ENCODE measurements around the gene CYP3A7. TPM values are rescaled to one million over a fixed set of nuclear protein-coding genes. Genes with fewer than 3 reads are reported as not detected.

Gene CYP3A7
- total RNA-seq, 1 experiment from 2014 or later: not detected

DNA sequence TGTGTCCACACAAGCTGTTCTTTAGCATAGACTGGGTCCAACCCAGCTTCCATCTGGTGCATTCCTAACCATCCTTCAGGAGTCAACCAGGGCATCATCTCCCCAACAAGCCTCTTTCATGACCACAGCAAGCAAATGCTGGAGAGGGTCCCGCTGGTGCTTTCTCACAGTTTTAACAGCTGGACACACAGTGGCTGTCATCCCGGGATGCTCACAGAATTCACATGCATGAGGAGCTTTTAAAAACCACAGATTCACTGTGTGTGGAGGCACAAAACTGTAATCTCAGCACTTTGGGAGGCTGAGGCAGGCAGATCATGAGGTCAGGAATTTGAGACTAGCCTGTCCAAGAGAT, 6.4 kb upstream of the CYP3A7 start:
- Mint-ChIP-seq H3K4me1 (peaks cover 0 to 26% of the 10 kb centered on the region in 2 experiments; a peak in 3 of 4 replicates), H3K4me3 (no peak overlapping the region), H3K36me3 (ENCODE audit: insufficient read depth in 1 of 3, low read depth in 3 of 3) (no peaks in the 10 kb centered on the region; a peak in 1 of 7 replicates), H3K27me3 (ENCODE audit: low read depth) (peaks cover 11% of the 10 kb centered on the region), H3K9me3 (peaks cover 2 to 3% of the 10 kb centered on the region in 2 experiments; a peak in 2 of 5 replicates), H3K27ac (no peak overlapping the region)
- peaks cover 4% of the 10 kb centered on the region; the same call in 1 of the 2 replicates for H3K4me1 ChIP-seq (ENCODE audit: insufficient read depth, low read length)
- no peaks in the 10 kb centered on the region for H3K23me2 ChIP-seq (ENCODE audit: insufficient read length, low read depth, low read length, poor library complexity, severe bottlenecking)
- no peak overlapping the region for H2AFZ ChIP-seq (ENCODE audit: low read length)
- H3K4me2 ChIP-seq (ENCODE audit: insufficient read depth, insufficient read length, low read length): no peak overlapping the region
- no peak overlapping the region for H4K8ac ChIP-seq (replicated peaks; ENCODE audit: insufficient read length, low read depth, low read length)
- H3K23ac ChIP-seq (ENCODE audit: insufficient read length, low read depth, low read length): no peak overlapping the region
- H4K20me1 ChIP-seq (ENCODE audit: control insufficient read depth, insufficient read depth, insufficient read length): no peaks in the 10 kb centered on the region
- H3K27me3 ChIP-seq (ENCODE audit: insufficient read depth, low read length): no peaks in the 10 kb centered on the region
- TF ChIP-seq, protein P1, sequence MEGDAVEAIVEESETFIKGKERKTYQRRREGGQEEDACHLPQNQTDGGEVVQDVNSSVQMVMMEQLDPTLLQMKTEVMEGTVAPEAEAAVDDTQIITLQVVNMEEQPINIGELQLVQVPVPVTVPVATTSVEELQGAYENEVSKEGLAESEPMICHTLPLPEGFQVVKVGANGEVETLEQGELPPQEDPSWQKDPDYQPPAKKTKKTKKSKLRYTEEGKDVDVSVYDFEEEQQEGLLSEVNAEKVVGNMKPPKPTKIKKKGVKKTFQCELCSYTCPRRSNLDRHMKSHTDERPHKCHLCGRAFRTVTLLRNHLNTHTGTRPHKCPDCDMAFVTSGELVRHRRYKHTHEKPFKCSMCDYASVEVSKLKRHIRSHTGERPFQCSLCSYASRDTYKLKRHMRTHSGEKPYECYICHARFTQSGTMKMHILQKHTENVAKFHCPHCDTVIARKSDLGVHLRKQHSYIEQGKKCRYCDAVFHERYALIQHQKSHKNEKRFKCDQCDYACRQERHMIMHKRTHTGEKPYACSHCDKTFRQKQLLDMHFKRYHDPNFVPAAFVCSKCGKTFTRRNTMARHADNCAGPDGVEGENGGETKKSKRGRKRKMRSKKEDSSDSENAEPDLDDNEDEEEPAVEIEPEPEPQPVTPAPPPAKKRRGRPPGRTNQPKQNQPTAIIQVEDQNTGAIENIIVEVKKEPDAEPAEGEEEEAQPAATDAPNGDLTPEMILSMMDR (conservative IDR thresholded peaks at IDR 0.05): no peak
- no peak overlapping the region for H3K56ac ChIP-seq (ENCODE audit: insufficient read length, low read depth, low read length)
- H4K5ac ChIP-seq (ENCODE audit: insufficient read length, low read depth, low read length): no peak overlapping the region
- H3K79me1 ChIP-seq (ENCODE audit: insufficient read depth, low read depth, low read length, poor library complexity, severe bottlenecking): no peaks in the 10 kb centered on the region
- H2AK5ac ChIP-seq (ENCODE audit: insufficient read length, low read length): no peak overlapping the region
- no peak for DNase-seq
- H2BK120ac ChIP-seq (ENCODE audit: low read depth, low read length, poor library complexity, severe bottlenecking): no peak overlapping the region
- no peak overlapping the region for H3K27ac ChIP-seq (ENCODE audit: insufficient read length, low read depth, low read length)
- H2BK15ac ChIP-seq (ENCODE audit: low read depth, low read length): no peak overlapping the region
- no peak overlapping the region for H3K4ac ChIP-seq (ENCODE audit: low read depth, low read length)
- no peak overlapping the region for H2BK12ac ChIP-seq (ENCODE audit: insufficient read length, low read depth, low read length)
- H3K18ac ChIP-seq (ENCODE audit: insufficient read length, low read depth, low read length): no peak overlapping the region
- H3K14ac ChIP-seq (ENCODE audit: insufficient read depth, low read length): no peak overlapping the region
- WGBS (ENCODE audit: extremely low coverage, insufficient read length, low lambda C conversion rate): no CpG with 5 or more reads among the region's 2 CpGs
- H3K9me3 ChIP-seq (ENCODE audit: control insufficient read depth, low read depth, low read length): no peaks in the 10 kb centered on the region
- no peak overlapping the region for H3T11ph ChIP-seq (ENCODE audit: low read length)
- no peak overlapping the region for H2BK20ac ChIP-seq (ENCODE audit: low read depth, low read length, poor library complexity, severe bottlenecking)
- no peaks in the 10 kb centered on the region for H3K79me2 ChIP-seq (ENCODE audit: insufficient read depth, low read length)
- no peak overlapping the region for H2BK5ac ChIP-seq (ENCODE audit: insufficient read length, low read length)
- no peak overlapping the region for H4K91ac ChIP-seq (ENCODE audit: insufficient read length, low read depth, low read length)
- H3K9ac ChIP-seq (ENCODE audit: extremely low read depth, insufficient read length, low read length): no peak overlapping the region

All from H9 (cell line).